Activated CD8-positive, alpha-beta T cell treated with anti-CD3 and anti-CD28 coated beads for 36 hours (primary cell): ENCODE measurements around the gene SLC35B4. TPM values are rescaled to one million over a fixed set of nuclear protein-coding genes. Genes with fewer than 3 reads are reported as not detected.

Source experiments
- ATAC-seq: fragments of 200-7000 bp; cut with Tn5 transposase; one replicate; pipeline ENCODE4 v1.10.0; 2021; ENCODE audit warnings: mild to moderate bottlenecking, moderate library complexity
- CTCF ChIA-PET: fragments of 350-600 bp; sonication (Branson Sonifier 250); formaldehyde crosslinking; loops from one replicate; lab custom pipeline; 2021; ENCODE audit warnings: antibody characterized with exemption; lab: Charles Lee
- POLR2A ChIA-PET: fragments of 350-600 bp; sonication (Branson Sonifier 250); formaldehyde crosslinking; loops from one replicate; lab custom pipeline; 2021; ENCODE audit warnings: antibody characterized with exemption; lab: Charles Lee
- DNase-seq: peaks from one replicate; pipeline ENCODE4 v3.0.0-alpha.2; 2020
- H3K27ac Mint-ChIP-seq: one replicate; pipeline ENCODE4 v1.8.0; 2021; ENCODE audit warnings: mild to moderate bottlenecking, mixed read lengths
- H3K27me3 Mint-ChIP-seq: one replicate; pipeline ENCODE4 v1.8.0; 2021; ENCODE audit warnings: mixed read lengths
- H3K36me3 Mint-ChIP-seq: one replicate; pipeline ENCODE4 v1.8.0; 2021; ENCODE audit warnings: low read depth, mixed read lengths
- H3K4me1 Mint-ChIP-seq: one replicate; pipeline ENCODE4 v1.8.0; 2021; ENCODE audit warnings: low read depth, mixed read lengths
- H3K4me3 Mint-ChIP-seq: one replicate; pipeline ENCODE4 v1.8.0; 2021; ENCODE audit warnings: mild to moderate bottlenecking, moderate library complexity, mixed read lengths
- H3K9me3 Mint-ChIP-seq: one replicate; pipeline ENCODE4 v1.8.0; 2021; ENCODE audit warnings: mixed read lengths
- intact Hi-C: fragments of 100-400 bp; cut with micrococcal nuclease; formaldehyde crosslinking; loops from one replicate; pipeline ENCODE4 v1.10.0; 2022
- total RNA-seq, 2 experiments: library from RNA; stranded (reverse); gene quantifications; one replicate each; pipeline ENCODE4 v1.2.3, GENCODE V29; 2021
- TF ChIP-seq, protein P1 (sequence below): fragments of 200-600 bp; IDR thresholded peaks from one replicate; pipeline ENCODE4 v1.8.0; 2022; ENCODE audit warnings: antibody characterized with exemption, mild to moderate bottlenecking

Gene SLC35B4, protein sequence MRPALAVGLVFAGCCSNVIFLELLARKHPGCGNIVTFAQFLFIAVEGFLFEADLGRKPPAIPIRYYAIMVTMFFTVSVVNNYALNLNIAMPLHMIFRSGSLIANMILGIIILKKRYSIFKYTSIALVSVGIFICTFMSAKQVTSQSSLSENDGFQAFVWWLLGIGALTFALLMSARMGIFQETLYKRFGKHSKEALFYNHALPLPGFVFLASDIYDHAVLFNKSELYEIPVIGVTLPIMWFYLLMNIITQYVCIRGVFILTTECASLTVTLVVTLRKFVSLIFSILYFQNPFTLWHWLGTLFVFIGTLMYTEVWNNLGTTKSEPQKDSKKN
- total RNA-seq: 10 to 100 TPM; 11.7 to 13.7 TPM

GRCh38 chr7:134316539-134317344 lies at the start of gene SLC35B4:
Gene SLC35B4 (minus strand): TSS chr7:134316930. CDS start chr7:134316751, 179 bp downstream.
- peak within 1 kb of the TSS; percentile 87 for H3K27ac Mint-ChIP-seq
- H3K4me1 Mint-ChIP-seq: peaks cover 20% of the 10 kb centered on the region
- peak within 1 kb of the TSS; percentile 86 for H3K4me3 Mint-ChIP-seq
- no peaks in the 10 kb centered on the region for H3K9me3 Mint-ChIP-seq
- peak; percentile 99 for ATAC-seq
- H3K36me3 Mint-ChIP-seq: no peaks in the 10 kb centered on the region
- no peaks in the 10 kb centered on the region for H3K27me3 Mint-ChIP-seq
- POLR2A ChIA-PET: interaction anchor here (1.0 to 2.0 kb wide), 6 partner anchors 12 to 185 kb away, joined by 3 to 8 read pairs (median 4); partner anchors contain the start of gene AKR1B1
- CTCF ChIA-PET: interaction anchor here (0.9 to 2.7 kb wide), 9 partner anchors 10 to 175 kb away, joined by 3 to 9 read pairs (median 5); no protein-coding TSS in a partner anchor
- TF ChIP-seq, protein P1, sequence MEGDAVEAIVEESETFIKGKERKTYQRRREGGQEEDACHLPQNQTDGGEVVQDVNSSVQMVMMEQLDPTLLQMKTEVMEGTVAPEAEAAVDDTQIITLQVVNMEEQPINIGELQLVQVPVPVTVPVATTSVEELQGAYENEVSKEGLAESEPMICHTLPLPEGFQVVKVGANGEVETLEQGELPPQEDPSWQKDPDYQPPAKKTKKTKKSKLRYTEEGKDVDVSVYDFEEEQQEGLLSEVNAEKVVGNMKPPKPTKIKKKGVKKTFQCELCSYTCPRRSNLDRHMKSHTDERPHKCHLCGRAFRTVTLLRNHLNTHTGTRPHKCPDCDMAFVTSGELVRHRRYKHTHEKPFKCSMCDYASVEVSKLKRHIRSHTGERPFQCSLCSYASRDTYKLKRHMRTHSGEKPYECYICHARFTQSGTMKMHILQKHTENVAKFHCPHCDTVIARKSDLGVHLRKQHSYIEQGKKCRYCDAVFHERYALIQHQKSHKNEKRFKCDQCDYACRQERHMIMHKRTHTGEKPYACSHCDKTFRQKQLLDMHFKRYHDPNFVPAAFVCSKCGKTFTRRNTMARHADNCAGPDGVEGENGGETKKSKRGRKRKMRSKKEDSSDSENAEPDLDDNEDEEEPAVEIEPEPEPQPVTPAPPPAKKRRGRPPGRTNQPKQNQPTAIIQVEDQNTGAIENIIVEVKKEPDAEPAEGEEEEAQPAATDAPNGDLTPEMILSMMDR: peak; percentile 7
- intact Hi-C loops: no loop called here
- DNase-seq: peak; percentile 98

- Mint-ChIP-seq H3K36me3 (no peaks in the 10 kb centered on the region), H3K27me3 (peaks cover 22% of the 10 kb centered on the region), H3K4me3 (no peak overlapping the region), H3K27ac (no peak overlapping the region), H3K9me3 (no peaks in the 10 kb centered on the region), H3K4me1 (no peaks in the 10 kb centered on the region)
- no peak for DNase-seq
- TF ChIP-seq, protein P1: no peak
- POLR2A ChIA-PET: no interaction called here
- CTCF ChIA-PET: no interaction called here
- intact Hi-C loops: no loop called here
- no peak for ATAC-seq
These were observed 49.8 kb upstream of the SLC35B4 start for GRCh38 chr7:134366481-134366880.

- Mint-ChIP-seq H3K4me1 (no peaks in the 10 kb centered on the region), H3K9me3 (no peaks in the 10 kb centered on the region), H3K27ac (no peak overlapping the region), H3K36me3 (no peaks in the 10 kb centered on the region), H3K4me3 (no peak overlapping the region), H3K27me3 (peaks cover 21% of the 10 kb centered on the region)
- POLR2A ChIA-PET: no interaction called here
- TF ChIP-seq, protein P1: no peak
- DNase-seq: no peak
- CTCF ChIA-PET: no interaction called here
- no peak for ATAC-seq
- intact Hi-C loops: no loop called here
These were observed 48.8 kb upstream of the SLC35B4 start for GRCh38 chr7:134365341-134366054.

- Mint-ChIP-seq H3K4me1 (no peaks in the 10 kb centered on the region), H3K4me3 (no peak overlapping the region), H3K36me3 (no peaks in the 10 kb centered on the region), H3K27me3 (peaks cover 17% of the 10 kb centered on the region), H3K9me3 (no peaks in the 10 kb centered on the region), H3K27ac (no peak overlapping the region)
- TF ChIP-seq, protein P1: no peak
- ATAC-seq: no peak
- POLR2A ChIA-PET: no interaction called here
- CTCF ChIA-PET: no interaction called here
- DNase-seq: no peak
- intact Hi-C loops: no loop called here
These were observed 47.9 kb upstream of the SLC35B4 start for GRCh38 chr7:134364619-134365037.
